ENCODE results near the gene GATAD2A. TPM values are rescaled to one million over a fixed set of nuclear protein-coding genes. Genes with fewer than 3 reads are reported as not detected.

Gene GATAD2A

Small RNAs within 50 kb of the gene (small RNA-seq; reads per million reads assigned to genes)
- gene MIR640 (ENCODE audit: low read depth), result not detected

All from mesenchymal stem cell (in vitro differentiated cells and primary cell).